ENCODE results near the gene TMEM223.
"Not testable (repeated sequence)": the region's sequence is repeated elsewhere in the genome, so short reads cannot be mapped to it uniquely, and the experiment has no call there.

The TMEM223 gene

GRCh38 chr11:62799486-62799885, 7.7 kb upstream of the TMEM223 start:
- no peak for DNase-seq

GRCh38 chr11:62796281-62796680, 4.5 kb upstream of the TMEM223 start:
- DNase-seq, result no peak

GRCh38 chr11:62794201-62794775, 2.5 kb upstream of the TMEM223 start:
- no peak for DNase-seq

GRCh38 chr11:62792202-62792575, 383 bp upstream of the TMEM223 start:
- DNase-seq, result no peak

GRCh38 chr11:62789576-62789975, 2.2 kb downstream of the TMEM223 start:
- no peak for DNase-seq

- DNase-seq, result no peak
These were observed 2.8 kb downstream of the TMEM223 start for GRCh38 chr11:62788991-62789390.

- peak; percentile 99 for DNase-seq
These were observed 4.6 kb downstream of the TMEM223 start, which contains the start of gene TMEM179B for GRCh38 chr11:62787005-62787759. Gene TMEM179B, plus strand, starts transcription at chr11:62787402. Its CDS starts 30 bp downstream, at chr11:62787432.

GRCh38 chr11:62786318-62787004, 5.3 kb downstream of the TMEM223 start:
- DNase-seq, result peak; percentile 83

GRCh38 chr11:62782753-62783152, 9.1 kb downstream of the TMEM223 start:
- DNase-seq, result no peak

GRCh38 chr11:62778441-62778840, 13.4 kb downstream of the TMEM223 start:
- DNase-seq, result no peak

GRCh38 chr11:62777389-62777788, 14.4 kb downstream of the TMEM223 start:
- DNase-seq, result no peak

GRCh38 chr11:62775646-62776045, 16.2 kb downstream of the TMEM223 start:
- no peak for DNase-seq

- no peak for DNase-seq
These were observed 17.4 kb downstream of the TMEM223 start for GRCh38 chr11:62774407-62774806.

GRCh38 chr11:62771144-62772021, 20.4 kb downstream of the TMEM223 start, which contains the start of gene TAF6L:
Gene TAF6L, plus strand, starts transcription at chr11:62771396. Its CDS starts 4,388 bp downstream, at chr11:62775784.
- DNase-seq, result peak; percentile 90

- no peak for DNase-seq
These were observed 21.0 kb downstream of the TMEM223 start for GRCh38 chr11:62770778-62771143.

GRCh38 chr11:62760867-62761227, 31.0 kb downstream of the TMEM223 start:
- not testable (repeated sequence) for DNase-seq

GRCh38 chr11:62757846-62758788, 33.7 kb downstream of the TMEM223 start:
- no peak for DNase-seq

- no peak for DNase-seq
These were observed 36.7 kb downstream of the TMEM223 start for GRCh38 chr11:62755086-62755615.

GRCh38 chr11:62753736-62754603, 37.8 kb downstream of the TMEM223 start, which contains the start of gene ZBTB3:
Gene ZBTB3, minus strand, starts transcription at chr11:62754160. Its CDS starts 496 bp downstream, at chr11:62753664.
- DNase-seq, result peak; percentile 93

GRCh38 chr11:62752994-62753735, 38.6 kb downstream of the TMEM223 start:
- no peak for DNase-seq

Data from activated CD8-positive, alpha-beta memory T cell treated with anti-CD3 and anti-CD28 coated beads, Interleukin-2, amount 50 U/mL, for 4 hours (primary cell).